ENCODE data around the gene IGLL1.
A peak's percentile ranks its signal among the peaks of the same experiment; 100 is the strongest.
"Not testable (repeated sequence)": the region's sequence is repeated elsewhere in the genome, so short reads cannot be mapped to it uniquely, and the experiment has no call there.

Gene IGLL1

DNA sequence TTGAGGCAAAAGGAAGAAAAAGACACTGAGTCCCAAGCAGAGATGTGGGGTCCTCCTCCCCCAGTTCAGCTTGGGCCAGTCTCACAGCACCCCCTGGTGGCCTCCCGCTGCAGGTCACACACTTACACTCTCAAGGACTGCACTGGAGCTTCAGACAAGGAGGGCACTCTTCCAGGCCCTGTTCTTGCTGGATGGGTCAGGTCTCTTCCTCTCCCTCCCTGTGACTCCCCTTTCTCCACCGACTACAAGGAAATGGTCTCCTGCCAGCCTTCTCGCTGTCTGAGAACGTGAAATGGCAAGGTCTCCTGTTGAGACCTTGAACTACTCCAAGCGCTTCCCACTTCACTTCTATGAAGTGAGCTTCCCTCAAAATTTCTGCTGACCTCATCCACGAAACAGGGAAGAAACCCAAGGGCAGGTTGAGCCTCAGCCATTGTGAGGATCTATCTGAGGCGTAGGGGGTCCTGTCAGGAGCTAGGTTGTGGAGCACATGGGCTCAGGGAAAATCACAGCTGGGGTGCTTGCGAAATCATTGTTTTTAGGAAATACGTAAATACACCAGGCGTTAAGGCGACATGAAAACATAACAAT is 11.2 kb upstream of the IGLL1 start:
- DNase-seq (ENCODE audit: low read depth in 2 of 2), result peak; percentile 20 to 26

DNA sequence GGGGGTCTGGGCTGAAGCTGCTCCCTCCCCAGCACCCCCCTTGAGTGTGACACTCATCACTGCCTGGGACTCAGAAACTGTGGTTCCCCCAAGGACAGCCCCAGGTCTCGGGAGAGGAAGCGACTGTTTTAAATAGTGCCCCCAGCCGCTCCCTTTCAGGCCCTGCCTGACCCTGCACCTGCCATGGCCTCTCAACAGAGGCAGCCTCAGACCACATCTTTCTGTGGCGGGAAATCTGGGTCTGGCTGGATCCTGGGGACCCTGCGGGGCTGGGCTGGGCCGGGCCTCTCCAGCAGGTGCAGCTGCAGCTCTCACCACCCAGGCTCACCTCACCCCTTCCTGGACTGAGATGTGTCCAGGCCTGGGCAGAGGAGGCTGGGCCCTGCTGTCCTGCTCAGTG is 3.7 kb upstream of the IGLL1 start:
- DNase-seq (ENCODE audit: low read depth in 2 of 2), result no peak

- no peak for DNase-seq (ENCODE audit: low read depth in 2 of 2)
Measured at GRCh38 chr22:23583153-23583552, 3.1 kb upstream of the IGLL1 start.

- no peak for DNase-seq (ENCODE audit: low read depth in 2 of 2)
Measured at GRCh38 chr22:23581260-23581650, 1.2 kb upstream of the IGLL1 start.

DNA sequence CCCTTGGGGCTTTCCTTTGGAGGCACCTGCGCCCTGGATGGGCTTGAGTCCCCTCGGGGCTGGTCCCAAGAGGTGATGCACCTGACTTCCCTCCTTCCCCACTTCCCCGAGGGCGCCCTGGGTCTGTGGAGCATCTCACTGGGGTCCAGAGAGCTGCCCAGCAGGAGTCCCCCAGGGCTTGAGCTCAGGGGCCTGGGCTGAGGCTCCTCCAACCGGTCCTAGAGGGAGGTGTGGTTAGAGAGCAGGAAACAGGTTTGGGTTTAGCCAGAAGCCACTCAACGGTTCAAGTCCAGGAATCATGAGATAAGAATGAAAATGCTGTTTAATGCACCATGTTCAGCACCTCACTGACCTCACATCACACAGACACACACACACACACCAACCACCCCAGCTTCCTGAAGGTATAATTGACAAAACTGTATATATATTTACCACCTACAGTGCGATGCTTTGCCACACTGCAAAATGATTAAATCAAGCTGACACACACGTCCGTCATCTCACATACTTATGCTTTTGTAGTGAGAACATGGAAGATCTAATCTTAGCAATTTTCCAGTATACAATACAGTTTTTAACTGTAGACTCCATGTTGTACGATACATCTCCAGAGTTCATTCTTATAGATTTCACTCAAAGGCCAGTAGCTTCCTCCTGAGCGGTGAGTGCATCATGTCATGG is 628 bp upstream of the IGLL1 start:
- DNase-seq (ENCODE audit: low read depth in 2 of 2), result no peak

- no peak for DNase-seq (ENCODE audit: low read depth in 2 of 2)
Measured at GRCh38 chr22:23579280-23579679, 810 bp downstream of the IGLL1 start.

GRCh38 chr22:23578306-23578705 is 1.8 kb downstream of the IGLL1 start:
- DNase-seq (ENCODE audit: low read depth in 2 of 2), result no peak

DNA sequence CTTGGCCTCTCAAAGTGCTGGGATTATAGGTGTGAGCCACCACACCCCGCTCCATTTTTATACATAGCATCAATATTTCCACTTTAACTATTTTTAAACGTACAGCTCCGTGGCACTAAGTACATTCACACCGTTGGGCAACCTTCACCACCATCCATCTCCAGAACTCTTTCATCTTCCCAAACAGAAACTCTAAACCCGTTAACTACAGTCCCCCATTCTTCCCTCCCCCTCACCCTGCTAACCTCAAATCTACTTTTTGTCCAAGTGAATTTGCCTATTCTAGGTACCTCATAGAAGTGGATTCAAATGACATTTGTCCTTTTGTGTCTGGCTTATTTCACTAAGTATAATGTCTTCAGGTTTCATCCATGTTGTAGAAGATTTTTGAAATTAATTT is 3.4 kb downstream of the IGLL1 start:
- no peak for DNase-seq (ENCODE audit: low read depth in 2 of 2)

DNA sequence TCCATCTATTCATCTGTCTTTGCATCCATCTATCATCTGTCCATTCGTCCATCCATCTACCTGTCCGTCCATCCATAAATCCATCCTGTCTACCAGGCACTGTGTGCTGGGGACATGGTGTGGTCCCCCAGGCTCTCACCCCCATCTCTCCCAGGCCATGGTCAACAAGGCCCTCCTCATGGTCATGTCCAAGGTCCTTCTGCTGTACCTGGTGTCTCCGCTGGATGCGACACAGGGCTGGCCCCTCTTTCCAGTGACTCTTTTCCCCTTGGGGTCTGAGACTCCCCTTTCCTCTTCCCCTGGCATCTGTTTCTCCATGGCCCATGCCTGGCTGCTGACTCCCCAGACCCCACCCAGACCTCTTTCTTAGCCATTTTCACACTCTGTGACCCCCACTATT is 4.5 kb downstream of the IGLL1 start:
- DNase-seq (ENCODE audit: low read depth in 2 of 2), result no peak

GRCh38 chr22:23574877-23575276 is 5.2 kb downstream of the IGLL1 start:
- DNase-seq (ENCODE audit: low read depth in 2 of 2), result no peak

DNA sequence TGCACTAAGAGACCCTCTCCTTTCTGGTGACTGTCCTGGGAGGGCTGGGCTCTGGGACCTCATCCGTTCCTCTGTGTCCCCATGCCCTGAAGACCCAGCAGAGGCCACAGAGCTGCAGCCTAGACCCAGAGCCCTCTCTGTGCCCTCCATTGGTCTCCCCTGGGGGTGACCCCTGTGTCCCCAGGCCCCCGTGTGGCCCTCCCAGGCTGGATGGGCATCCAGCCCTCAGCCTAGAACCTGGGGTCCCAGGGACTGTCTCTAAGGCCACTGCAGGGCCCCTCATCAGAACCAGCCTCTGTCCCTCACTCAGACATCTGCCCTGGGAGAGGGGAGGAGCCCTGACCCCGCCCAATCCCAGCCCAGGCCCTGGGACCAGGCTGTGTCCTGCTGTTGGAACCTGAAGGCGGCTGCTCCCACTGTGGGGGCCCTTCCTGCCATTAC is 5.7 kb downstream of the IGLL1 start:
- no peak for DNase-seq (ENCODE audit: low read depth in 2 of 2)

DNA sequence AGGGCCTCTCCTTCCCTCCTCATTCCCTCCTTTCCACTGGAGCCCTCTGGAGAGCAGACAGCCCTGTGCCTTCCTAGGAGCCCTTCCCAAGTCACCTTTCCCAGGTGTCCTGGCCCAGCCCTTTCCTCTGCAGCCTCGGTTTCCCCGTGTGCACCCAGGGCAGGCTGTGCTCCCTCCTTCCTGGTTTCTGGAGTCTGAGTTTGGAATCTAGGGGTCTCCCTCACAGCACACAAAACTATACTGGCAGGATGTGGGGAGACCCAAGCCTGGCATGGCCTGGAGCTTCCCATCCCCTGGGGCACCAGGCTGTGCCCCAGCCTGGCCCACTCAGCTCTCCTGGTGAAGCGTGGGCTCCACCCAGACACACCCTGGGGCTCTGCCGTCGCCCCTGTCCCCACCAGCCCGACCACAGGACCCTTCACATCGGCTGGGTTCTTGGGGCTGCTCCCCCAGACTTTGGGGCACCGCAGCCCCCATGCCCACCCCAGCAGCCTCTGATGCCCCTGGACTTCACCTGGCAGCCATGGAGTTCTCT is 6.3 kb downstream of the IGLL1 start:
- DNase-seq (ENCODE audit: low read depth in 2 of 2), result not testable (repeated sequence)

GRCh38 chr22:23573106-23573505 is 7.0 kb downstream of the IGLL1 start:
- not testable (repeated sequence) for DNase-seq (ENCODE audit: low read depth in 2 of 2)

GRCh38 chr22:23571486-23571885 is 8.6 kb downstream of the IGLL1 start:
- no peak for DNase-seq (ENCODE audit: low read depth in 2 of 2)

DNA sequence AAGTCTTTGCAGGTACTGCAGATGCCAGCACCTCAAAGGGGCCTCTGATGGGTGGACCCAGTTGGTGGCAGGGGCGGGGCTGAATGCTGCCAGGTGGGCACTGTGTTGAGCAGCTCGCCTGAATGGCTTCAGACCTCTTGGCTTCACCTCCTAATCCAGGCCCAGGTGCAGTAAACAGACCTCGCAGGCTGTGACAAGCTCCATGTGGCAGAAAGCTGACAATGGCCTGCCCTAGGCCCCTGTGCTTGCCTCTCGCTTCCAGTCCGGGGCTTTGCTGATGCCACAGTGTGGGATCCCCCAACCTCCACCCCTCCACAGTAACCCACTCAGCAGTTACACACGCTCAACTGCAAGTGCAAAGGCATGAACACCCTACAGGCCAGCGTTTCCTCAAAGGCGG is 9.4 kb downstream of the IGLL1 start:
- no peak for DNase-seq (ENCODE audit: low read depth in 2 of 2)

DNA sequence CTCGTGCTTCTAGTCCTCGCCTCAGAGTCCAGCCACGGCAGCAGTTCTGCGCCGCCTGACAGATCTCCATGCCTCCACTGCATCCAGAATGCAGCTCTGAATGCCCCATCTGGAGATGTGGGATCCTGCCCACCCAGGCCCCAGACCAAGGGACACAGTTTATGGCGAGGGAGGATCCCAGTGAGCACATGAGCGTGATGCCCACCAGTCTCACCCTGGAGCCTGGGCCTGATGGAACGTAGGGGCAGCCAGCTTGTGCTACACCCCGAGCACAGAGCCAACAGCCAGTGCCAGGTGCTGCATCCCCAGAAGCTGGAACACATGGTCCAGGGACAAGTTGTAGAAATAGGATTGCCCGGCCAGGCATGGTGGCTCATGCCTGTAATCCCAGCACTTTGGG is 10.4 kb downstream of the IGLL1 start:
- DNase-seq (ENCODE audit: low read depth in 2 of 2), result no peak

GRCh38 chr22:23569291-23569690 is 10.8 kb downstream of the IGLL1 start:
- DNase-seq (ENCODE audit: low read depth in 2 of 2), result no peak

- no peak for DNase-seq (ENCODE audit: low read depth in 2 of 2)
Measured at GRCh38 chr22:23566705-23567475, 13.2 kb downstream of the IGLL1 start.

DNA sequence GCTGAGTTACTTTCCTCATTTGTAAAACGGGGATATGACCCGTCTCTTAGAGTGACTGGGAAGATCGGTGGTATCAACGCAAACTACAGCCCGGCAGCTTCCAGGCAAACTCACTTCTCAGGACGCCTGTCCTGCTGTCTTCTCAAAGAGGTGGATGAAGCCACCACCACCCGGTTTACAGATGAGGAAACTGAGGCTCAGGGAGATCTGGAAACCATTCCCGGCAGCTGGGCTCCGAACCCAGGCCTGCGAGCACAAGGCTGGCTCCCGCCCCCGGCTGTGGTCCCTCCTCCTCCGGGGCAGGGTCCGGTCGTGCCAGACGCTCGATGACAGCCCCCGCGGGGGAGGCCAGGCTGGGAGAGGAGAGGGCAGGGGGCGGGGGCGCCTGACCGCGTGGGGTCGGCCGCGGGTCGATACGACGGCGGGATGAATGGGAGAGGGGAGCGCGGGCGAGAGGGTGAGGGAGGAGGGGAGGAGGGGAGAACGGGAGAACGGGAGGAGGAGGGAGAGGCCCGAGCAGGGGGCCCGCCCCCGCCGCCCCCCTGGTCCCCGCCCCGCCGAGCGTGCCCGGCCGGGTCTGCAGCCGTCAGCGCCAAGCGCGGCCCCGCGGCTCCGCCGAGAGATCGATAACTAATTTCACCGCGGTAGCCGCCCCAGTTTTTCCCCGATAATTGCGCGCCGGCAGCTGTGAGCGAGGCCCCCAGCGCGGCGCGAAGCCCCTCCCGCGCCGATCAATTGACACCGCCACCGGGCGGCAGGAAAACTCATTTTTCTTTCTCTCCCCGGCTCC is 14.0 kb downstream of the IGLL1 start:
- DNase-seq (ENCODE audit: low read depth in 2 of 2), result no peak

DNA sequence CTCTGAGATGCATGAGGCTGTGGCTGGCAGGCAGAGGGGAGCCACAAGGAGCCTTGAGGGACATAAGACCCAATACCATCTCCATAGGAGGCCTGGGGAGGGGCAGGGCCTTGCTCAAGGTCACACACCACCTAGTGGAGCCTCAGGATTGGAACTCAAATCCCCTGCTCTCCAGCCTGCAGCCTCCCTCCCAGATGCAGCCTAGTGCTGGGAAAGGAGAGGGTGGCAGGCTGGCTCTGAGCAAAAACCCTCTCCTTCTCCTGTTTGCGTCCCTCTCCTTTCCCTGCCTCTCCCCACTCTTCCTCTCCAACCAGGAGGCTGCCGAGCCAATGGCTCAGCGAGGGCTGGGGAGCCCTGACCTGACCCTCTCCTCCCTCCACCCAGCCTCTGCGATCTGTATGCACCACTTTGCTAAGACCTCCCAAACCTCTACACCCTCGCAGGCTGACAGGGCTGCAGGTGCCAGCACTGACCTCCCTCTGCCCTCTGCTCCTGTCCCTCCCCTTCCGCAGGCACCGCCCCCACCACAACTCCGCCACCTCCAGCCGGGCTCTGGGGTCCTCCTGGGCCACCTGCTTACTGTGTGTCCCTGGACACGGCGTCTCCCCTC is 14.7 kb downstream of the IGLL1 start:
- no peak for DNase-seq (ENCODE audit: low read depth in 2 of 2)

GRCh38 chr22:23564276-23564675 is 15.8 kb downstream of the IGLL1 start:
- DNase-seq (ENCODE audit: low read depth in 2 of 2), result no peak

- DNase-seq (ENCODE audit: low read depth in 2 of 2), result no peak
Measured at GRCh38 chr22:23563111-23563510, 17.0 kb downstream of the IGLL1 start.
